ENCODE data around the gene C19orf47.
A peak's percentile ranks its signal among the peaks of the same experiment; 100 is the strongest.

C19orf47 gene

DNA sequence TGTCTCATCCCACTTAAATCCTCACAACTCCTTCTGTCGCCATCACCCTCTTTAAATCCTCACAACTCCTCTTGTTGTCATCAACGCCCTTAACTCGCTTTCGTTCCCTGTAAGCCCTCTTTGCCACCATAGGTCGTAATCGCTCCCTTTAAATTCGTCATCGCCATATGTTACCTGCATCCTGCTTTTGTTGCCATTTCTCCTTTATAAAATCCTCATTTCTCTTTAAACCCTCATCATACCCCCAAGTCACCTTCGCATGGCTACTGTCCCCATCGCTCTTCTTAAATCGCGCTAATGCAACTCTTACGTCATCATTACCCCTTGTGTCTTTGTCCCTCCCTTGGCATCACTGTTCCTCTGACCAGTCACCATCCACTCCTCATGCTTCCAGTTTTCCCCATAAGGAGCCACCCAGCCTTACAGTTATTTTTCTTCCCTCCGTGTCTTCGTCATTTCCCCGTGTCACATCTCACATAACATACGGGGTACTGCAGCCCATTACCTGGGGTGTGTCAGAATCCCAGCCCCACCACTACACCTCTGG is 837 bp upstream of the C19orf47 start:
- Histone ChIP-seq H3K4me1 (no peaks in the 10 kb centered on the region), H3K4me3 (ENCODE audit: low read depth, low read length) (peak overlapping the region; percentile 70), H3K27me3 (no peaks in the 10 kb centered on the region), H3K9me3 (no peaks in the 10 kb centered on the region), H3K36me3 (no peaks in the 10 kb centered on the region)
- TF ChIP-seq CTCF (IDR thresholded peaks at IDR 0.05; ENCODE audit: low read depth, low read length), result no peak
- no peak for DNase-seq

- no peak for TF ChIP-seq CTCF (IDR thresholded peaks at IDR 0.05; ENCODE audit: low read depth, low read length)
- DNase-seq, result no peak
- Histone ChIP-seq H3K4me1 (no peaks in the 10 kb centered on the region), H3K9me3 (no peaks in the 10 kb centered on the region), H3K27me3 (no peaks in the 10 kb centered on the region), H3K36me3 (peaks cover 7% of the 10 kb centered on the region), H3K4me3 (ENCODE audit: low read depth, low read length) (no peak overlapping the region)
These were observed 3.8 kb downstream of the C19orf47 start for GRCh38 chr19:40344422-40344821.

DNA sequence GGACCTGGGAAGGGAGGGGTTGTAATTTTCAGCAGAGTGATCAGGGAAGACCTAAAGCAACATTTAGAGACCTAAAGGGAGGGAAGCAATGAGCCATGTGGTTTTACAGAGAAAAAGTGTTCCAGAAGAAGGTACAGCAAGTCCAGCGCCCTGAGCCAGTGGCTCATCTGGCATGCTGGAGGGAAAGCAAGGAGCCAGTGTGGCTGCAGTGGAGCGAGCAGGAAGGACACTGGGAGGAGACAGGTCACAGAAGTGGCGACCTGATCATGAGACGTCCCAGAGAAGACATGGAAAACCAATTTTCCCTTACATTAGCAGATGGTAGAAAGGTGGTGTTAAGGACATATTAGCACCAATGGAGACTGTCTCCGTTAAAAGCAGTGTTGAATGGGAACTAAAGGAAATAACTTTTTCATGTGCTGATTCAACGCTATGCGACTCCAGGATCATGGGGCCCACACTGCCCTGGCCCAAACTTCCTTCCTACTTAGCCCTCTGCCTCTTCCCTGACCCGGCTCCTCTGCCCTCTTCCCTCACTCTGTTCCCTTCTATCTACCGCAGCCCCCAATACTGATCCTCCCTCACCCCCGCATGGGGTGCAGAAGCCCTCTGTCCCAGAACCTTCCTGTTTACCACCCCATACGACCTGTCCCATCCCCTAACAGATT is 5.4 kb downstream of the C19orf47 start:
- no peaks in the 10 kb centered on the region for H3K4me1 ChIP-seq
- H3K36me3 ChIP-seq, result peaks cover 9% of the 10 kb centered on the region
- DNase-seq, result no peak
- no peaks in the 10 kb centered on the region for H3K27me3 ChIP-seq
- no peak for TF ChIP-seq CTCF (IDR thresholded peaks at IDR 0.05; ENCODE audit: low read depth, low read length)
- no peaks in the 10 kb centered on the region for H3K9me3 ChIP-seq
- H3K4me3 ChIP-seq (ENCODE audit: low read depth, low read length), result no peak overlapping the region

GRCh38 chr19:40341601-40342482 is 6.4 kb downstream of the C19orf47 start:
- no peak for TF ChIP-seq CTCF (IDR thresholded peaks at IDR 0.05; ENCODE audit: low read depth, low read length)
- H3K36me3 ChIP-seq, result peaks cover 9% of the 10 kb centered on the region

DNA sequence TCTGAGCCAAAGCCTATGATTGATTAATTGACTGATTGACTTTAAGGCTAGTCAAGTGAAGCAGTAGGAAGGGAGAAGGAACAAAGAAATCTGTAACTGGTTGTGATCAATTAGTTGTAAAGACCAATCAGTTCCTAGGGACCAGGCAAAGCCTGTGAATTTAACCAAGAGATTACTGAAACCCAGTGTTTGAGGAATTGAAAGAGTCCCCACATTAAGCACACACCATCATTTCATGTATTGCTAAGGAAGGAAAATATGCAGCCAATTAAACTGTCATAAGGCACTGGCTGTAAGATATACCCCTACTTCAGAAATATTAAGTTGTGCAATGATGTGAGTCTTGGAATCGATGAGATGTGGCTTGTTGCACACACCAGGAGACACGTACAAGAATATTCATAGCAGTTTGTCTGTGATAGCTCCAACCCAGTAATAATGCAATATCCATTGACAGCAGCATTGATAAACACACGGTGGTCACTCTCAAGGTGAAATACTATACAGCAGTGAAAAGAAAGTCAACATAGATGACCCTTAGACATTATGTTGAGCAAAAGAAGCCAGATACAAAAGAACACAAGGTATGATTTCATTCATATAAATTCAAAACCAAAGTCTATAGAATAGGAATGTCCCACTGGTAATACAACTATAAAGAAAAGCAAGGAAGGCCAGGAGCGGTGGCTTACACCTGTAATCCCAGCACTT is 9.0 kb downstream of the C19orf47 start:
- peaks cover 17% of the 10 kb centered on the region for H3K36me3 ChIP-seq
- no peaks in the 10 kb centered on the region for H3K9me3 ChIP-seq
- no peak for TF ChIP-seq CTCF (IDR thresholded peaks at IDR 0.05; ENCODE audit: low read depth, low read length)
- no peak for DNase-seq
- H3K4me3 ChIP-seq (ENCODE audit: low read depth, low read length), result no peak overlapping the region
- no peaks in the 10 kb centered on the region for H3K27me3 ChIP-seq
- no peaks in the 10 kb centered on the region for H3K4me1 ChIP-seq

More at GRCh38 chr19:40341601-40342482, 6.4 kb downstream of the C19orf47 start:
- no peak overlapping the region for H3K4me3 ChIP-seq (ENCODE audit: low read depth, low read length)
- H3K9me3 ChIP-seq, result no peaks in the 10 kb centered on the region
- no peaks in the 10 kb centered on the region for H3K4me1 ChIP-seq
- no peak for DNase-seq
- no peaks in the 10 kb centered on the region for H3K27me3 ChIP-seq

Data from BE2C (cell line).